Loucy (cell line): Measurements from ENCODE around the gene OR8A1.
"Not testable (repeated sequence)": the region's sequence is repeated elsewhere in the genome, so short reads cannot be mapped to it uniquely, and the experiment has no call there.

Experiments
- H2AFZ ChIP-seq: fragments of 200-600 bp; sonication (generic); 2 replicates; pipeline ENCODE4 v1.6.0; 2016; ENCODE audit warnings: antibody characterized with exemption, mild to moderate bottlenecking, low read length, moderate library complexity
- H3F3A ChIP-seq: fragments of 200-600 bp; 2 replicates; pipeline ENCODE4 v1.6.0; 2016; ENCODE audit warnings: antibody characterized with exemption, low read depth, mild to moderate bottlenecking
- H3K27me3 ChIP-seq: fragments of 200-600 bp; sonication (generic); 2 replicates; pipeline ENCODE4 v1.6.1; 2014; ENCODE audit warnings: low read length, mild to moderate bottlenecking; ENCODE audit not compliant: insufficient read depth, poor library complexity, severe bottlenecking
- H3K36me3 ChIP-seq: fragments of 200-600 bp; sonication (generic); 2 replicates; pipeline ENCODE4 v1.6.1; 2016; ENCODE audit warnings: low read length; ENCODE audit not compliant: insufficient read depth
- H3K4me1 ChIP-seq: fragments of 200-600 bp; sonication (generic); 2 replicates; pipeline ENCODE4 v1.5.1; 2014; ENCODE audit warnings: low read length, mild to moderate bottlenecking; ENCODE audit not compliant: insufficient read depth, poor library complexity, severe bottlenecking
- H3K4me2 ChIP-seq: fragments of 200-600 bp; sonication (generic); 2 replicates; pipeline ENCODE4 v1.6.0; 2014; ENCODE audit warnings: antibody characterized with exemption, low read length, low read depth, mild to moderate bottlenecking; ENCODE audit not compliant: poor library complexity, severe bottlenecking
- H3K4me3 ChIP-seq: fragments of 200-600 bp; sonication (generic); 2 replicates; pipeline ENCODE4 v1.5.1; 2014; ENCODE audit warnings: low read length, mild to moderate bottlenecking, mixed read lengths; ENCODE audit not compliant: poor library complexity, severe bottlenecking
- H3K79me2 ChIP-seq: fragments of 200-600 bp; sonication (generic); 2 replicates; pipeline ENCODE4 v1.6.1; 2014; ENCODE audit warnings: low read length; ENCODE audit not compliant: insufficient read depth
- H3K9ac ChIP-seq: fragments of 200-600 bp; sonication (generic); 2 replicates; pipeline ENCODE4 v1.6.0; 2014; ENCODE audit warnings: mild to moderate bottlenecking, low read depth, low read length, moderate library complexity; ENCODE audit not compliant: poor library complexity, severe bottlenecking
- H3K9me2 ChIP-seq: fragments of 200-600 bp; sonication (generic); replicated peaks from 2 replicates; pipeline ENCODE4 v1.6.1; 2016; ENCODE audit warnings: low read depth, low read length, mixed read lengths
- H3K9me3 ChIP-seq: fragments of 200-600 bp; sonication (generic); 2 replicates; pipeline ENCODE4 v1.6.1; 2014; ENCODE audit warnings: mild to moderate bottlenecking, antibody characterized with exemption, low read length, low read depth; ENCODE audit not compliant: insufficient read depth
- H4K20me1 ChIP-seq: fragments of 200-600 bp; sonication (generic); 2 replicates; pipeline ENCODE4 v1.6.0; 2014; ENCODE audit warnings: antibody characterized with exemption, low read length, mild to moderate bottlenecking; ENCODE audit not compliant: insufficient read depth, poor library complexity, severe bottlenecking
- EZH2phosphoT487 ChIP-seq: fragments of 200-600 bp; IDR thresholded peaks from 2 replicates; pipeline ENCODE4 v1.6.1; 2018; ENCODE audit warnings: antibody characterized with exemption, mild to moderate bottlenecking, moderate library complexity, borderline replicate concordance
- TF ChIP-seq, protein P1 (sequence below): fragments of 200-600 bp; sonication (generic); conservative IDR thresholded peaks from 2 replicates; pipeline ENCODE4 v1.5.1; 2014; ENCODE audit warnings: mild to moderate bottlenecking, antibody characterized with exemption, low read length

Gene OR8A1

DNA sequence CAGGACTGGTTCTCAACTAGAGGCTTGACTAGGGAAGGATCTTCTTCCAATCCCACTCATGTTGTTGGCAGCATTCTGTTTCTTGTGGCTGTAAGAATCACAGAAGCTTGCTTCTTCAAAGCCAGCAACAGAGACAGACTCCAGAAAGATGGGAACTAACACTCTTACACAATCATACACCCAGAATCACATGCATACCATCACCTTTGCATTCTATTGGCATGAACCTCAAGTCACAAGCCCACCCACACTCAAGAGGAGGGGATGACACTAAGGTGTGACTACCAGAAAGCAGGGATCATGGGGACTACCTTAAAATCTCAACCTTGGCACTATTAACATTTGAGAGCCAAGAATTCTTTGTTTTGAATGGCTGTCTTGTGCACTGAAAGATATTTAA is 27.8 kb downstream of the OR8A1 start:
- H3K79me2 ChIP-seq = no peaks in the 10 kb centered on the region
- peaks cover 4% of the 10 kb centered on the region for H3K27me3 ChIP-seq

DNA sequence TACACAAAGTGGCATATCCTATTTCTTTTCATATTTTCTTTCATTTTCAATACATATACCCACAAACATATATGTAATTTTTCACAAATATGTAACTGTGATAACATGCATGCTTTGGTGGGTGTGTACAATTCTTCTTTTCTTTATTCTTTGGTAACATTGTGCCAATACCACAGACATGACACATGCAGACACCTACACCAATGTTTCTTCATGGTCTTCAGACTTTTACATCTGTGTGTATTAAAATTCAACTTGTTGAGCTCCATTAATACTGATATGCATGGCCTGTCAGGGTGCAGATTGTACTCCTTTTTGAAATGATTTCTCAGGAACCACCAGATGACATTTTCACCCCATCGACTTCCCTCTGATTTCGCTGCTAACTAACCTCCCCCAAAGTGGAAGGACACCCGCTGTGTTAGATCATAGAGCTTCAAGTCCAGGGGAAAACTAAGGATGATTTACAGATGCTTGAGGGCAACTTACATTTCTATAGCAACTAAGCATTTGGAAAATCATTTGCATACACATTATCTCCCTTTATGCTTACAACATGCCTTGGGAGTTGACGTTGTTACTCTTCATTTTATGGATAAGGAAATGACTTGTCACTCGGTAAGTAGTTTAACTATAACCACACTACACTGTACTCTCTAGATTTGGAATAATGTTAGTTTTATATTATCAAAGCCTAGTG is 31.0 kb downstream of the OR8A1 start:
- TF ChIP-seq, protein P1, sequence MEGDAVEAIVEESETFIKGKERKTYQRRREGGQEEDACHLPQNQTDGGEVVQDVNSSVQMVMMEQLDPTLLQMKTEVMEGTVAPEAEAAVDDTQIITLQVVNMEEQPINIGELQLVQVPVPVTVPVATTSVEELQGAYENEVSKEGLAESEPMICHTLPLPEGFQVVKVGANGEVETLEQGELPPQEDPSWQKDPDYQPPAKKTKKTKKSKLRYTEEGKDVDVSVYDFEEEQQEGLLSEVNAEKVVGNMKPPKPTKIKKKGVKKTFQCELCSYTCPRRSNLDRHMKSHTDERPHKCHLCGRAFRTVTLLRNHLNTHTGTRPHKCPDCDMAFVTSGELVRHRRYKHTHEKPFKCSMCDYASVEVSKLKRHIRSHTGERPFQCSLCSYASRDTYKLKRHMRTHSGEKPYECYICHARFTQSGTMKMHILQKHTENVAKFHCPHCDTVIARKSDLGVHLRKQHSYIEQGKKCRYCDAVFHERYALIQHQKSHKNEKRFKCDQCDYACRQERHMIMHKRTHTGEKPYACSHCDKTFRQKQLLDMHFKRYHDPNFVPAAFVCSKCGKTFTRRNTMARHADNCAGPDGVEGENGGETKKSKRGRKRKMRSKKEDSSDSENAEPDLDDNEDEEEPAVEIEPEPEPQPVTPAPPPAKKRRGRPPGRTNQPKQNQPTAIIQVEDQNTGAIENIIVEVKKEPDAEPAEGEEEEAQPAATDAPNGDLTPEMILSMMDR = no peak
- no peak for TF ChIP-seq EZH2phosphoT487
- Histone ChIP-seq H3K27me3 (peaks cover 4% of the 10 kb centered on the region), H3K9me3 (no peaks in the 10 kb centered on the region), H3K4me1 (peaks cover 2% of the 10 kb centered on the region), H2AFZ (no peak overlapping the region), H3K79me2 (no peaks in the 10 kb centered on the region), H3K36me3 (no peaks in the 10 kb centered on the region), H3K9me2 (no peaks in the 10 kb centered on the region), H3K4me3 (no peak overlapping the region), H4K20me1 (no peaks in the 10 kb centered on the region), H3K9ac (no peak overlapping the region), H3K4me2 (no peak overlapping the region), H3F3A (no peaks in the 10 kb centered on the region)

More for the DNA sequence above, 27.8 kb downstream of the OR8A1 start:
- no peaks in the 10 kb centered on the region for H4K20me1 ChIP-seq
- H3K9me2 ChIP-seq = no peaks in the 10 kb centered on the region
- H3K36me3 ChIP-seq = no peaks in the 10 kb centered on the region
- no peak overlapping the region for H3K4me3 ChIP-seq
- H3K9me3 ChIP-seq = no peaks in the 10 kb centered on the region
- no peak overlapping the region for H2AFZ ChIP-seq
- no peak overlapping the region for H3K9ac ChIP-seq
- TF ChIP-seq, protein P1 = no peak
- no peak for TF ChIP-seq EZH2phosphoT487
- no peaks in the 10 kb centered on the region for H3F3A ChIP-seq
- no peaks in the 10 kb centered on the region for H3K4me1 ChIP-seq
- H3K4me2 ChIP-seq = no peak overlapping the region

DNA sequence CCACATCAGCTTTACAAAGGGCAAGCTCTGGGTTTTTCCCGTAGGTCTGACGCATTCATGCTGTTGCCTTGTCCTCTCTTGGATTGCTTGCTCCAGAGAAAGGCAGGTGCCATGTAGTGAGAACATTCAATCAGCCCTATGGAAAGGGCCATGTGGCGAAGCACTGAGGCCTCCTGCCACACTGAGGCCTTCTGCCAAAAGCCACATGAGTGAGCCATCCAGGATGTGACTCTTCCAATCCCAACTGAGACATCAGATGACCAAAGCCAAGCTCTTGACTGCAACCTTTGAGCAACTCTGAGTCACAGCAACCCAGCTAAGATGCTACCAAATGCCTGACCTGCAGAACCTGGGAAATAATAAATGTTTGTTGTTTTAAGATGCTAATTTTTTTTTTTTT is 32.4 kb downstream of the OR8A1 start:
- peaks cover 5% of the 10 kb centered on the region for H3K4me1 ChIP-seq
- no peak overlapping the region for H2AFZ ChIP-seq
- H3K27me3 ChIP-seq = peaks cover 3% of the 10 kb centered on the region
- no peak overlapping the region for H3K9ac ChIP-seq
- no peak overlapping the region for H3K4me3 ChIP-seq
- H3K4me2 ChIP-seq = no peak overlapping the region
- no peaks in the 10 kb centered on the region for H3F3A ChIP-seq
- TF ChIP-seq EZH2phosphoT487 = no peak
- TF ChIP-seq, protein P1 = no peak
- no peaks in the 10 kb centered on the region for H3K9me2 ChIP-seq
- H3K79me2 ChIP-seq = no peaks in the 10 kb centered on the region
- no peaks in the 10 kb centered on the region for H4K20me1 ChIP-seq
- no peaks in the 10 kb centered on the region for H3K9me3 ChIP-seq
- no peaks in the 10 kb centered on the region for H3K36me3 ChIP-seq

DNA sequence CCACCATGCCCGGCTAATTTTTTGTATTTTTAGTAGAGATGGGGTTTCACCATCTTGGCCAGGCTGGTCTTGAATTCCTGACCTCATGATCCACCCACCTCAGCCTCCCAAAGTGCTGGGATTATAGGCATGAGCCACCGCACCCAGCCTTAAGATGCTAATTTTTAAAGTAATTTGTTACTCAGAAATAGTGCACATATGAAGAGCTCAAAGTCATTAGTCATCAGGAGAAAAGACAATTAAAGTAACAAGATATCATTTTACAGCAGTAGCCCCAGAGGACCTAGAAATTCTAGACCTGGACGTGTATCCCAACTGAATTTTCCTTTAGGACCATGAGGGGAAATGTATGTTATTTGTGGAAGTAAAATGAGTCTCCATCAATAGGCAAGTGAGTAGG is 32.9 kb downstream of the OR8A1 start:
- not testable (repeated sequence) for H2AFZ ChIP-seq, H3K27me3 ChIP-seq, H3K4me3 ChIP-seq, H4K20me1 ChIP-seq, H3K9ac ChIP-seq, H3K79me2 ChIP-seq, H3K4me2 ChIP-seq, H3F3A ChIP-seq, H3K9me3 ChIP-seq, H3K9me2 ChIP-seq, H3K4me1 ChIP-seq, H3K36me3 ChIP-seq
